IPS-15b (cell line): ENCODE data around the gene ACOT7.

Source experiments
- H3K27me3 ChIP-seq: one replicate; pipeline ENCODE4 v1.6.1; 2013; ENCODE audit warnings: low read length; ENCODE audit not compliant: control insufficient read depth, insufficient read depth
- H3K36me3 ChIP-seq: one replicate; pipeline ENCODE4 v1.6.1; 2013; ENCODE audit warnings: low read length; ENCODE audit not compliant: control insufficient read depth, insufficient read depth
- H3K4me1 ChIP-seq: one replicate; pipeline ENCODE4 v1.6.1; 2013; ENCODE audit warnings: mild to moderate bottlenecking, low read length; ENCODE audit not compliant: control insufficient read depth, insufficient read depth
- H3K4me3 ChIP-seq: one replicate; pipeline ENCODE4 v1.5.1; 2013; ENCODE audit warnings: low read depth, low read length
- H3K9ac ChIP-seq: one replicate; pipeline ENCODE4 v1.6.1; 2013; ENCODE audit warnings: low read depth, mild to moderate bottlenecking, low read length
- H3K9me3 ChIP-seq: one replicate; pipeline ENCODE4 v1.6.1; 2013; ENCODE audit warnings: mild to moderate bottlenecking, low read length; ENCODE audit not compliant: control insufficient read depth, insufficient read depth

The ACOT7 gene

GRCh38 chr1:6353955-6354658 is 39.5 kb downstream of the ACOT7 start:
- no peaks in the 10 kb centered on the region for H3K9me3 ChIP-seq
- H3K36me3 ChIP-seq = peaks cover 1% of the 10 kb centered on the region
- no peaks in the 10 kb centered on the region for H3K27me3 ChIP-seq
- no peak overlapping the region for H3K4me3 ChIP-seq
- H3K4me1 ChIP-seq = no peaks in the 10 kb centered on the region
- H3K9ac ChIP-seq = no peak overlapping the region

- no peaks in the 10 kb centered on the region for H3K4me1 ChIP-seq
- peaks cover 7% of the 10 kb centered on the region for H3K36me3 ChIP-seq
- H3K27me3 ChIP-seq = no peaks in the 10 kb centered on the region
- no peak overlapping the region for H3K4me3 ChIP-seq
- H3K9ac ChIP-seq = no peak overlapping the region
- no peaks in the 10 kb centered on the region for H3K9me3 ChIP-seq
These were observed 40.0 kb downstream of the ACOT7 start for GRCh38 chr1:6353619-6353954.

- H3K4me3 ChIP-seq = no peak overlapping the region
- H3K36me3 ChIP-seq = peaks cover 11% of the 10 kb centered on the region
- H3K27me3 ChIP-seq = no peaks in the 10 kb centered on the region
- no peak overlapping the region for H3K9ac ChIP-seq
- no peaks in the 10 kb centered on the region for H3K4me1 ChIP-seq
- H3K9me3 ChIP-seq = no peaks in the 10 kb centered on the region
These were observed 41.4 kb downstream of the ACOT7 start for GRCh38 chr1:6352138-6352563.

- no peaks in the 10 kb centered on the region for H3K4me1 ChIP-seq
- peaks cover 16% of the 10 kb centered on the region for H3K36me3 ChIP-seq
- H3K9ac ChIP-seq = no peak overlapping the region
- H3K27me3 ChIP-seq = no peaks in the 10 kb centered on the region
- no peak overlapping the region for H3K4me3 ChIP-seq
- no peaks in the 10 kb centered on the region for H3K9me3 ChIP-seq
These were observed 42.0 kb downstream of the ACOT7 start for GRCh38 chr1:6351480-6352137.

- no peaks in the 10 kb centered on the region for H3K27me3 ChIP-seq
- no peak overlapping the region for H3K9ac ChIP-seq
- H3K4me1 ChIP-seq = no peaks in the 10 kb centered on the region
- no peak overlapping the region for H3K4me3 ChIP-seq
- H3K36me3 ChIP-seq = peaks cover 24% of the 10 kb centered on the region
- no peaks in the 10 kb centered on the region for H3K9me3 ChIP-seq
These were observed 43.0 kb downstream of the ACOT7 start for GRCh38 chr1:6350416-6351088.

- no peaks in the 10 kb centered on the region for H3K4me1 ChIP-seq
- H3K27me3 ChIP-seq = no peaks in the 10 kb centered on the region
- H3K9me3 ChIP-seq = no peaks in the 10 kb centered on the region
- H3K36me3 ChIP-seq = peaks cover 26% of the 10 kb centered on the region
- no peak overlapping the region for H3K4me3 ChIP-seq
- H3K9ac ChIP-seq = no peak overlapping the region
These were observed 44.2 kb downstream of the ACOT7 start for GRCh38 chr1:6349254-6349943.

- no peak overlapping the region for H3K9ac ChIP-seq
- H3K9me3 ChIP-seq = no peaks in the 10 kb centered on the region
- peaks cover 26% of the 10 kb centered on the region for H3K36me3 ChIP-seq
These were observed 44.9 kb downstream of the ACOT7 start for GRCh38 chr1:6348511-6349191.

GRCh38 chr1:6347641-6348487 is 45.7 kb downstream of the ACOT7 start:
- H3K9me3 ChIP-seq = no peaks in the 10 kb centered on the region
- H3K4me1 ChIP-seq = no peaks in the 10 kb centered on the region
- peaks cover 26% of the 10 kb centered on the region for H3K36me3 ChIP-seq
- H3K9ac ChIP-seq = no peak overlapping the region
- H3K27me3 ChIP-seq = no peaks in the 10 kb centered on the region
- no peak overlapping the region for H3K4me3 ChIP-seq

More at GRCh38 chr1:6348511-6349191, 44.9 kb downstream of the ACOT7 start:
- no peaks in the 10 kb centered on the region for H3K4me1 ChIP-seq
- no peak overlapping the region for H3K4me3 ChIP-seq
- no peaks in the 10 kb centered on the region for H3K27me3 ChIP-seq

GRCh38 chr1:6345460-6345859 is 48.1 kb downstream of the ACOT7 start:
- Histone ChIP-seq H3K4me1 (no peaks in the 10 kb centered on the region), H3K9ac (no peak overlapping the region), H3K36me3 (peaks cover 26% of the 10 kb centered on the region), H3K27me3 (no peaks in the 10 kb centered on the region), H3K9me3 (no peaks in the 10 kb centered on the region), H3K4me3 (no peak overlapping the region)

GRCh38 chr1:6345009-6345408 is 48.6 kb downstream of the ACOT7 start:
- Histone ChIP-seq H3K9ac (no peak overlapping the region), H3K9me3 (no peaks in the 10 kb centered on the region), H3K4me1 (no peaks in the 10 kb centered on the region), H3K36me3 (peaks cover 26% of the 10 kb centered on the region), H3K4me3 (no peak overlapping the region), H3K27me3 (no peaks in the 10 kb centered on the region)
